GM23338 (cell line): ENCODE results near the gene ZSCAN21. TPM values are rescaled to one million over a fixed set of nuclear protein-coding genes. Genes with fewer than 3 reads are reported as not detected.
A peak's percentile ranks its signal among the peaks of the same experiment; 100 is the strongest.

ENCODE experiments used
- ATAC-seq: fragments of 200-7000 bp; cut with Tn5 transposase; 3 replicates; pipeline ENCODE4 v1.9.1; 2020
- DNase-seq: peaks from one replicate; pipeline ENCODE4 v3.0.0-alpha.2; 2015; ENCODE audit warnings: low spot score
- H2AFZ ChIP-seq: fragments of 200-600 bp; sonication (generic); 2 replicates; pipeline ENCODE4 v1.8.0; 2016; ENCODE audit warnings: antibody characterized with exemption, mild to moderate bottlenecking, moderate library complexity
- H3F3A ChIP-seq: fragments of 200-600 bp; sonication (generic); replicated peaks from 2 replicates; pipeline ENCODE4 v1.8.0; 2017; ENCODE audit warnings: antibody characterized with exemption, mixed run types, low read depth
- H3K27ac ChIP-seq: fragments of 200-600 bp; sonication (generic); 2 replicates; pipeline ENCODE4 v1.6.1; 2016; ENCODE audit warnings: low read depth
- H3K27me3 ChIP-seq: fragments of 200-600 bp; sonication (generic); 2 replicates; pipeline ENCODE4 v1.8.0; 2016; ENCODE audit warnings: mild to moderate bottlenecking, mixed run types, moderate library complexity; ENCODE audit not compliant: insufficient read depth
- H3K36me3 ChIP-seq: fragments of 200-600 bp; sonication (generic); 2 replicates; pipeline ENCODE4 v1.8.0; 2016; ENCODE audit warnings: mild to moderate bottlenecking; ENCODE audit not compliant: insufficient read depth
- H3K4me1 ChIP-seq: fragments of 200-600 bp; sonication (generic); 2 replicates; pipeline ENCODE4 v1.8.0; 2016; ENCODE audit warnings: mild to moderate bottlenecking, moderate library complexity; ENCODE audit not compliant: insufficient read depth
- H3K4me2 ChIP-seq: fragments of 200-600 bp; sonication (generic); 2 replicates; pipeline ENCODE4 v1.7.1; 2017; ENCODE audit warnings: mixed run types
- H3K4me3 ChIP-seq: fragments of 200-600 bp; sonication (generic); 2 replicates; pipeline ENCODE4 v1.6.1; 2016; ENCODE audit warnings: mixed run types
- H3K79me2 ChIP-seq: fragments of 200-600 bp; sonication (generic); replicated peaks from 2 replicates; pipeline ENCODE4 v1.8.0; 2017; ENCODE audit warnings: mild to moderate bottlenecking; ENCODE audit not compliant: insufficient read depth
- H3K9me2 ChIP-seq: fragments of 200-600 bp; sonication (generic); 2 replicates; pipeline ENCODE4 v1.8.0; 2017; ENCODE audit not compliant: insufficient read depth
- H4K20me1 ChIP-seq: fragments of 200-600 bp; sonication (generic); replicated peaks from 2 replicates; pipeline ENCODE4 v1.8.0; 2017; ENCODE audit warnings: mild to moderate bottlenecking; ENCODE audit not compliant: insufficient read depth
- H3K27ac Mint-ChIP-seq: 2 replicates; pipeline ENCODE4 v1.8.0; 2020; ENCODE audit warnings: inconsistent platforms, mild to moderate bottlenecking, moderate library complexity, mixed read lengths
- H3K27me3 Mint-ChIP-seq: 3 replicates; pipeline ENCODE4 v1.8.0; 2022; ENCODE audit warnings: low read depth, mild to moderate bottlenecking, moderate library complexity, mixed read lengths, inconsistent platforms; ENCODE audit not compliant: insufficient read depth, poor library complexity
- H3K36me3 Mint-ChIP-seq: 3 replicates; pipeline ENCODE4 v1.8.0; 2021; ENCODE audit warnings: low read depth, mild to moderate bottlenecking, inconsistent platforms, moderate library complexity, mixed read lengths
- H3K4me1 Mint-ChIP-seq: 3 replicates; pipeline ENCODE4 v1.8.0; 2020; ENCODE audit warnings: mild to moderate bottlenecking, inconsistent platforms, mixed read lengths
- H3K4me3 Mint-ChIP-seq: 3 replicates; pipeline ENCODE4 v1.8.0; 2021; ENCODE audit warnings: moderate library complexity, mild to moderate bottlenecking, inconsistent platforms, mixed read lengths
- H3K9me3 Mint-ChIP-seq: 3 replicates; pipeline ENCODE4 v1.8.0; 2020; ENCODE audit warnings: moderate library complexity, mild to moderate bottlenecking, inconsistent platforms, mixed read lengths
- CTCF ChIP-seq, 2 experiments: fragments of 200-600 bp in 1 of 2; sonication (generic) in 1 of 2; conservative IDR thresholded peaks; 2 replicates each; pipeline versions ENCODE4 v1.5.1 to v1.6.1; 2016 to 2017; ENCODE audit warnings: antibody characterized with exemption in 2 of 2, low read depth in 2 of 2, mild to moderate bottlenecking in 2 of 2, moderate library complexity in 1 of 2
- ETS1 ChIP-seq: IDR thresholded peaks from 2 replicates; pipeline ENCODE4 v1.6.1; 2016; ENCODE audit warnings: antibody characterized with exemption
- NANOG ChIP-seq: IDR thresholded peaks from 2 replicates; pipeline ENCODE4 v1.6.1; 2016; ENCODE audit warnings: antibody characterized with exemption, borderline replicate concordance
- POLR2AphosphoS5 ChIP-seq: IDR thresholded peaks from 2 replicates; pipeline ENCODE4 v1.6.1; 2016; ENCODE audit warnings: antibody characterized with exemption, low read depth
- STAT1 ChIP-seq: IDR thresholded peaks from one replicate; pipeline ENCODE4 v1.6.1; 2016; ENCODE audit warnings: antibody characterized with exemption; ENCODE audit not compliant: unreplicated experiment
- ZNF114 ChIP-seq: fragments of 250-450 bp; sonication (Bioruptor Pico); IDR thresholded peaks from 2 replicates; pipeline ENCODE4 v1.5.0; 2020; ENCODE audit warnings: mild to moderate bottlenecking, moderate library complexity
- ZNF331 ChIP-seq: fragments of 250-450 bp; sonication (Bioruptor Pico); IDR thresholded peaks from 2 replicates; pipeline ENCODE4 v1.5.0; 2020; ENCODE audit warnings: low read depth, mild to moderate bottlenecking, moderate library complexity
- polyA plus RNA-seq: library from polyadenylated mRNA; unstranded; fragments of >200 nt; fragmentation: Nextera tagmentation; extraction: Ambion mirVana; gene quantifications from 2 replicates; pipeline ENCODE4 v1.2.1, GENCODE V29; 2016
- total RNA-seq: library from RNA; depleted of rRNA; stranded (reverse); fragments of >200 nt; shearing (Covaris generic); gene quantifications from 2 replicates; pipeline ENCODE4 v1.2.3, GENCODE V29; 2014
- TF ChIP-seq, protein P1 (sequence below): IDR thresholded peaks from one replicate; pipeline ENCODE4 v1.6.1; 2018; ENCODE audit warnings: antibody characterized with exemption; ENCODE audit not compliant: unreplicated experiment

ZSCAN21 gene
- total and polyA plus RNA-seq, 2 experiments from 2014 or later, result 15.7 to 21.8 TPM

GRCh38 chr7:100017300-100017699 is 32.3 kb upstream of the ZSCAN21 start:
- Histone ChIP-seq H3F3A (no peaks in the 10 kb centered on the region; the same call in 1 of the 2 replicates), H3K36me3 (no peaks in the 10 kb centered on the region), H3K9me2 (no peaks in the 10 kb centered on the region), H4K20me1 (peaks cover 14% of the 10 kb centered on the region), H3K27ac (no peak overlapping the region), H3K79me2 (peaks cover 65% of the 10 kb centered on the region), H3K4me3 (no peak overlapping the region), H3K27me3 (no peaks in the 10 kb centered on the region), H3K4me2 (no peak overlapping the region), H2AFZ (no peak overlapping the region), H3K4me1 (peaks cover 7% of the 10 kb centered on the region; the same call in 1 of the 2 replicates)
- H3K36me3 Mint-ChIP-seq, result peaks cover 20% of the 10 kb centered on the region
- H3K4me3 Mint-ChIP-seq, result peak overlapping the region; percentile 24; the same call in 2 of the 3 replicates
- no peak overlapping the region for H3K27ac Mint-ChIP-seq
- DNase-seq, result no peak
- H3K27me3 Mint-ChIP-seq, result peaks cover 10% of the 10 kb centered on the region
- no peaks in the 10 kb centered on the region for H3K9me3 Mint-ChIP-seq
- no peak for ATAC-seq
- TF ChIP-seq ZNF114 (CRISPR knock-in tag) (no peak), ETS1 (no peak), ZNF331 (CRISPR knock-in tag) (no peak), CTCF (conservative IDR thresholded peaks at IDR 0.05; ENCODE audit: low read depth in 2 of 2) (no peak), POLR2AphosphoS5 (no peak)
- H3K4me1 Mint-ChIP-seq, result peaks cover 11% of the 10 kb centered on the region; the same call in 2 of the 3 replicates

DNA sequence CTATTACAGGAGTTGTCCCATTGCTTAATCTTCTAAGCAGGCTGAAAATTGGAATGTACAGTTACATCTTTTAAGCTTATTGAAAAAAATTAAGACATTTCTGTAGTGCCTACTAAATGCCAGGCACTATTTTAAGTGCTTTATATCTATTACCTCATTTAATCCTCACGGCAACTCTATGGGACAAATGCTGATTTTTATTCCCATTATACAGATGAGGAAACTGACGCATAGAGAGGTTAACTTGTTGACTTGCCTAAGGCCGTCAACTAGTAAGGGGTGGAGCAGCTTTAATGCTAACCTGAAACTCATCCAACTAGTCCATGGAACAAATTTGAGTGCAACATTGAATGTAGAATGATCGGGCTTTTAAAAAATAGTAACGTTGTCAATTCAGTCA is 31.7 kb upstream of the ZSCAN21 start:
- Histone ChIP-seq H4K20me1 (peaks cover 14% of the 10 kb centered on the region), H3K4me3 (no peak overlapping the region), H3K4me2 (no peak overlapping the region), H3K27ac (no peak overlapping the region), H3K9me2 (no peaks in the 10 kb centered on the region), H3K4me1 (peaks cover 7% of the 10 kb centered on the region; the same call in 1 of the 2 replicates), H3K79me2 (peaks cover 66% of the 10 kb centered on the region), H3K36me3 (no peaks in the 10 kb centered on the region), H2AFZ (no peak overlapping the region), H3K27me3 (no peaks in the 10 kb centered on the region), H3F3A (no peaks in the 10 kb centered on the region; the same call in 1 of the 2 replicates)
- Mint-ChIP-seq H3K27me3 (peaks cover 10% of the 10 kb centered on the region), H3K9me3 (no peaks in the 10 kb centered on the region), H3K4me3 (no peak overlapping the region), H3K36me3 (peaks cover 24% of the 10 kb centered on the region), H3K27ac (no peak overlapping the region), H3K4me1 (peaks cover 11% of the 10 kb centered on the region; the same call in 2 of the 3 replicates)
- DNase-seq (no peak), ATAC-seq (no peak)
- TF ChIP-seq ZNF331 (CRISPR knock-in tag) (no peak), CTCF (conservative IDR thresholded peaks at IDR 0.05; ENCODE audit: low read depth in 2 of 2) (no peak), STAT1 (no peak), ETS1 (no peak), NANOG (no peak), POLR2AphosphoS5 (no peak)
- TF ChIP-seq, protein P1, sequence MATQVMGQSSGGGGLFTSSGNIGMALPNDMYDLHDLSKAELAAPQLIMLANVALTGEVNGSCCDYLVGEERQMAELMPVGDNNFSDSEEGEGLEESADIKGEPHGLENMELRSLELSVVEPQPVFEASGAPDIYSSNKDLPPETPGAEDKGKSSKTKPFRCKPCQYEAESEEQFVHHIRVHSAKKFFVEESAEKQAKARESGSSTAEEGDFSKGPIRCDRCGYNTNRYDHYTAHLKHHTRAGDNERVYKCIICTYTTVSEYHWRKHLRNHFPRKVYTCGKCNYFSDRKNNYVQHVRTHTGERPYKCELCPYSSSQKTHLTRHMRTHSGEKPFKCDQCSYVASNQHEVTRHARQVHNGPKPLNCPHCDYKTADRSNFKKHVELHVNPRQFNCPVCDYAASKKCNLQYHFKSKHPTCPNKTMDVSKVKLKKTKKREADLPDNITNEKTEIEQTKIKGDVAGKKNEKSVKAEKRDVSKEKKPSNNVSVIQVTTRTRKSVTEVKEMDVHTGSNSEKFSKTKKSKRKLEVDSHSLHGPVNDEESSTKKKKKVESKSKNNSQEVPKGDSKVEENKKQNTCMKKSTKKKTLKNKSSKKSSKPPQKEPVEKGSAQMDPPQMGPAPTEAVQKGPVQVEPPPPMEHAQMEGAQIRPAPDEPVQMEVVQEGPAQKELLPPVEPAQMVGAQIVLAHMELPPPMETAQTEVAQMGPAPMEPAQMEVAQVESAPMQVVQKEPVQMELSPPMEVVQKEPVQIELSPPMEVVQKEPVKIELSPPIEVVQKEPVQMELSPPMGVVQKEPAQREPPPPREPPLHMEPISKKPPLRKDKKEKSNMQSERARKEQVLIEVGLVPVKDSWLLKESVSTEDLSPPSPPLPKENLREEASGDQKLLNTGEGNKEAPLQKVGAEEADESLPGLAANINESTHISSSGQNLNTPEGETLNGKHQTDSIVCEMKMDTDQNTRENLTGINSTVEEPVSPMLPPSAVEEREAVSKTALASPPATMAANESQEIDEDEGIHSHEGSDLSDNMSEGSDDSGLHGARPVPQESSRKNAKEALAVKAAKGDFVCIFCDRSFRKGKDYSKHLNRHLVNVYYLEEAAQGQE, result no peak
